Progenitor cell of endocrine pancreas (in vitro differentiated cells): ENCODE data around the gene MYOZ2. TPM values are rescaled to one million over a fixed set of nuclear protein-coding genes. Genes with fewer than 3 reads are reported as not detected.
"Not testable (repeated sequence)": the region's sequence is repeated elsewhere in the genome, so short reads cannot be mapped to it uniquely, and the experiment has no call there.

Experiments
- DNase-seq: peaks from one replicate; pipeline ENCODE4 v3.0.0; 2021; ENCODE audit warnings: low spot score; ENCODE audit not compliant: unreplicated experiment
- H3K27ac Mint-ChIP-seq: 2 replicates; pipeline ENCODE4 v1.8.0; 2021; ENCODE audit warnings: mild to moderate bottlenecking, moderate library complexity, mixed read lengths
- H3K27me3 Mint-ChIP-seq: 2 replicates; pipeline ENCODE4 v1.8.0; 2021; ENCODE audit warnings: mixed read lengths
- H3K36me3 Mint-ChIP-seq: 2 replicates; pipeline ENCODE4 v1.8.0; 2022; ENCODE audit warnings: mixed read lengths; ENCODE audit not compliant: insufficient read depth
- H3K4me1 Mint-ChIP-seq: 2 replicates; pipeline ENCODE4 v1.8.0; 2021; ENCODE audit warnings: low read depth, mixed read lengths
- H3K4me3 Mint-ChIP-seq: 2 replicates; pipeline ENCODE4 v1.8.0; 2021; ENCODE audit warnings: low read depth, mild to moderate bottlenecking, moderate library complexity, mixed read lengths
- H3K9me3 Mint-ChIP-seq: 2 replicates; pipeline ENCODE4 v1.8.0; 2021; ENCODE audit warnings: low read depth, mixed read lengths
- total RNA-seq: library from RNA; stranded (reverse); gene quantifications from 2 replicates; pipeline ENCODE4 v1.2.1, GENCODE V29; 2021
- TF ChIP-seq, protein P1 (sequence below): fragments of 200-600 bp; sonication (generic); IDR thresholded peaks from one replicate; pipeline ENCODE4 v1.5.0; 2021; ENCODE audit warnings: antibody characterized with exemption, mild to moderate bottlenecking; ENCODE audit not compliant: unreplicated experiment

The MYOZ2 gene
- total RNA-seq, 1 donor from 2014 or later: 0.10 TPM

DNA sequence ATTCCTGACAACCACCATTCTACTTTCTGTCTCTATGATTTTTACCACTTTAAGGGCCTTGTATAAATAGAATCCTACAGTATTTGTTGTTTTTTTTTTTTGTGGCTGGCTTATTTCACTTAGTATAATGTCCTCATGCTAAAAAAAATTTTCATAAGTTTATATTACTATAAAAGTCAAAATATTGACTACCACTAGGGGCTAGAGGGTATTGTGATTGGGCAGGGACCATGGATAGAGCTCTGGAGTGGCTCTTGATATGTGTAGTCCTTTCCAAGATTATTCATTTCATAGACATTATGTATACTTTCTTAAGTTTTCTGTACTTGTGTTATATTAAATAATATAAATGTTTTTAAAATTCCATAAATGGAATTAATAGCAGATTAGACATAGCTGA is 34.6 kb downstream of the MYOZ2 start:
- H3K4me3 Mint-ChIP-seq: no peak overlapping the region
- H3K9me3 Mint-ChIP-seq: peaks cover 5% of the 10 kb centered on the region
- no peaks in the 10 kb centered on the region for H3K27me3 Mint-ChIP-seq
- H3K36me3 Mint-ChIP-seq: no peaks in the 10 kb centered on the region
- DNase-seq: no peak
- no peak overlapping the region for H3K27ac Mint-ChIP-seq
- H3K4me1 Mint-ChIP-seq: no peaks in the 10 kb centered on the region
- TF ChIP-seq, protein P1, sequence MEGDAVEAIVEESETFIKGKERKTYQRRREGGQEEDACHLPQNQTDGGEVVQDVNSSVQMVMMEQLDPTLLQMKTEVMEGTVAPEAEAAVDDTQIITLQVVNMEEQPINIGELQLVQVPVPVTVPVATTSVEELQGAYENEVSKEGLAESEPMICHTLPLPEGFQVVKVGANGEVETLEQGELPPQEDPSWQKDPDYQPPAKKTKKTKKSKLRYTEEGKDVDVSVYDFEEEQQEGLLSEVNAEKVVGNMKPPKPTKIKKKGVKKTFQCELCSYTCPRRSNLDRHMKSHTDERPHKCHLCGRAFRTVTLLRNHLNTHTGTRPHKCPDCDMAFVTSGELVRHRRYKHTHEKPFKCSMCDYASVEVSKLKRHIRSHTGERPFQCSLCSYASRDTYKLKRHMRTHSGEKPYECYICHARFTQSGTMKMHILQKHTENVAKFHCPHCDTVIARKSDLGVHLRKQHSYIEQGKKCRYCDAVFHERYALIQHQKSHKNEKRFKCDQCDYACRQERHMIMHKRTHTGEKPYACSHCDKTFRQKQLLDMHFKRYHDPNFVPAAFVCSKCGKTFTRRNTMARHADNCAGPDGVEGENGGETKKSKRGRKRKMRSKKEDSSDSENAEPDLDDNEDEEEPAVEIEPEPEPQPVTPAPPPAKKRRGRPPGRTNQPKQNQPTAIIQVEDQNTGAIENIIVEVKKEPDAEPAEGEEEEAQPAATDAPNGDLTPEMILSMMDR: peak; percentile 19

- Mint-ChIP-seq H3K27ac (no peak overlapping the region), H3K9me3 (peaks cover under 1% of the 10 kb centered on the region), H3K36me3 (no peaks in the 10 kb centered on the region), H3K4me3 (no peak overlapping the region), H3K4me1 (no peaks in the 10 kb centered on the region), H3K27me3 (no peaks in the 10 kb centered on the region)
- TF ChIP-seq, protein P1: no peak
- DNase-seq: no peak
Measured at GRCh38 chr4:119172223-119172622, 36.6 kb downstream of the MYOZ2 start.

- not testable (repeated sequence) for H3K27ac Mint-ChIP-seq, H3K9me3 Mint-ChIP-seq, H3K36me3 Mint-ChIP-seq, H3K4me3 Mint-ChIP-seq, DNase-seq, H3K4me1 Mint-ChIP-seq, H3K27me3 Mint-ChIP-seq
Measured at GRCh38 chr4:119173729-119174361, 38.2 kb downstream of the MYOZ2 start.

- Mint-ChIP-seq H3K27me3 (no peaks in the 10 kb centered on the region), H3K27ac (no peak overlapping the region), H3K4me1 (peaks cover 7% of the 10 kb centered on the region), H3K4me3 (no peak overlapping the region), H3K9me3 (no peaks in the 10 kb centered on the region), H3K36me3 (no peaks in the 10 kb centered on the region)
- no peak for DNase-seq
- TF ChIP-seq, protein P1: no peak
Measured at GRCh38 chr4:119179011-119179410, 43.4 kb downstream of the MYOZ2 start.

DNA sequence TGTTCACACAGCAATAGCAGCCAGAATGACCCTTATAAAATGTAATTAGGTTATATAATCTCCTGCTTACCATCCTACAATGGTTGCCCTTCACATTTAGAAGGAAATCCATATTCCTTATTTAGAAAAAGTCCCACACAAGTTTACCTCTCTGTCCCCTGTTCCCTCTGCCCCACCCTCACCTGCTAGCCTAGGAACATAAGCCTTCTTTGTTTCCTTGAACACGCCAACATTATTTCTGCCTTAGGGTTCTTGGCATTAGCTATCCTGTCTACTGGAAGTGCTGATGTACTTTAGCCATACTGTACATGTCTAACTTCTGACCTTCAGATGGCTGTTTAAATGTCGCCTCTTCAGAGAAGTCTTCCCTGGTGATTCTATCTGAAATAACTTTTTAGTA is 48.5 kb downstream of the MYOZ2 start:
- TF ChIP-seq, protein P1: no peak
- DNase-seq: no peak
- Mint-ChIP-seq H3K4me3 (no peak overlapping the region), H3K4me1 (peaks cover 9% of the 10 kb centered on the region), H3K27me3 (no peaks in the 10 kb centered on the region), H3K9me3 (no peaks in the 10 kb centered on the region), H3K36me3 (no peaks in the 10 kb centered on the region), H3K27ac (no peak overlapping the region)

- Mint-ChIP-seq H3K27ac (no peak overlapping the region), H3K9me3 (no peaks in the 10 kb centered on the region), H3K36me3 (no peaks in the 10 kb centered on the region), H3K4me3 (no peak overlapping the region), H3K27me3 (no peaks in the 10 kb centered on the region), H3K4me1 (no peaks in the 10 kb centered on the region)
- TF ChIP-seq, protein P1: no peak
- no peak for DNase-seq
Measured at GRCh38 chr4:119189638-119190037, 54.0 kb downstream of the MYOZ2 start.
